Thoracic aorta (tissue), 2 donors: Measurements from ENCODE around the gene WFDC1. TPM values are rescaled to one million over a fixed set of nuclear protein-coding genes. Genes with fewer than 3 reads are reported as not detected.

Experiments used
- ATAC-seq: fragments of 150-250 bp; one replicate; pipeline ENCODE4 v1.8.0; 2017; ENCODE audit warnings: low read depth; ENCODE audit not compliant: insufficient number of reproducible peaks, low FRiP score
- DNase-seq: peaks from one replicate; pipeline ENCODE4 v3.0.0-alpha.2; 2020; ENCODE audit warnings: low spot score
- H3K27ac ChIP-seq, 2 donors: fragments of 200-600 bp; sonication (generic); 1 replicate in 1 of 2; 2 replicates in 1 of 2; pipeline ENCODE4 v1.5.1; 2016; ENCODE audit warnings: mild to moderate bottlenecking in 2 of 2, moderate library complexity in 2 of 2
- H3K27me3 ChIP-seq: fragments of 200-600 bp; sonication (generic); replicated peaks from 2 replicates; pipeline ENCODE4 v1.6.0; 2016; ENCODE audit warnings: mild to moderate bottlenecking; ENCODE audit not compliant: insufficient read depth
- H3K36me3 ChIP-seq: fragments of 200-600 bp; sonication (generic); one replicate; pipeline ENCODE4 v1.5.1; 2016
- H3K4me1 ChIP-seq, 2 donors: fragments of 200-600 bp; sonication (generic); 1 replicate in 1 of 2; 2 replicates in 1 of 2; pipeline versions ENCODE4 v1.5.1 to v1.6.0; 2016; ENCODE audit warnings: low read depth in 2 of 2, mild to moderate bottlenecking in 1 of 2; ENCODE audit not compliant: control insufficient read depth in 1 of 2
- H3K4me3 ChIP-seq: fragments of 200-600 bp; sonication (generic); 2 replicates; pipeline ENCODE4 v1.5.1; 2016; ENCODE audit warnings: mild to moderate bottlenecking
- H3K9me3 ChIP-seq: fragments of 200-600 bp; sonication (generic); 2 replicates; pipeline ENCODE4 v1.5.1; 2016
- total RNA-seq, 2 donors: library from RNA; depleted of rRNA; stranded (reverse); fragments of >200 nt; gene quantifications; one replicate each; pipeline versions ENCODE4 v1.1.0 to v1.2.3, GENCODE V29; 2016
- TF ChIP-seq, protein P1 (sequence below): fragments of 200-600 bp; sonication (generic); IDR thresholded peaks from one replicate; pipeline ENCODE4 v1.5.1; 2019; ENCODE audit warnings: antibody characterized with exemption

WFDC1 gene
- total RNA-seq, 2 donors from 2014 or later = 4.6 to 203 TPM

DNA sequence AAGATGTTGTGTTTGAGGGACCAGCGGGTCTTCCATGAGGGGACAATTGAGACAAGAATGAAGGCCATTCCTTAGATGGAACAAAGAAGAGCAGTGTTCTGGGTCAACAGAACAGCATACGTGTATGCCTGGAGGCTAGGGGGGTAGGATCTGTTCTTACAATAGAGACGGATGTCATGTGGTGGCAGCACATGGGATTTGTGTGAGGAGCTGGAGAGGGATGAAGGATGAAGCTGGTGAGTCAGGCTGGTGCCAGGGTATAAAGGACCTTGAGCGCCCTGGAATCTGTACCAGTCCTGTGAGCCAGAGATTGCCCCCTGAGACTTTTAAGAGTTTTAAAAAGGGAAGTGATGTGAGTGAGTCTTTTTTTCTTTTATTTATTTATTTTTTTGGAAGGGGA lies 22.8 kb upstream of the WFDC1 start:
- Histone ChIP-seq H3K36me3 (no peaks in the 10 kb centered on the region), H3K9me3 (no peaks in the 10 kb centered on the region), H3K27me3 (no peaks in the 10 kb centered on the region), H3K4me1 (no peaks in the 10 kb centered on the region), H3K27ac (no peak overlapping the region), H3K4me3 (no peak overlapping the region)
- DNase-seq = no peak
- ATAC-seq = no peak
- TF ChIP-seq, protein P1, sequence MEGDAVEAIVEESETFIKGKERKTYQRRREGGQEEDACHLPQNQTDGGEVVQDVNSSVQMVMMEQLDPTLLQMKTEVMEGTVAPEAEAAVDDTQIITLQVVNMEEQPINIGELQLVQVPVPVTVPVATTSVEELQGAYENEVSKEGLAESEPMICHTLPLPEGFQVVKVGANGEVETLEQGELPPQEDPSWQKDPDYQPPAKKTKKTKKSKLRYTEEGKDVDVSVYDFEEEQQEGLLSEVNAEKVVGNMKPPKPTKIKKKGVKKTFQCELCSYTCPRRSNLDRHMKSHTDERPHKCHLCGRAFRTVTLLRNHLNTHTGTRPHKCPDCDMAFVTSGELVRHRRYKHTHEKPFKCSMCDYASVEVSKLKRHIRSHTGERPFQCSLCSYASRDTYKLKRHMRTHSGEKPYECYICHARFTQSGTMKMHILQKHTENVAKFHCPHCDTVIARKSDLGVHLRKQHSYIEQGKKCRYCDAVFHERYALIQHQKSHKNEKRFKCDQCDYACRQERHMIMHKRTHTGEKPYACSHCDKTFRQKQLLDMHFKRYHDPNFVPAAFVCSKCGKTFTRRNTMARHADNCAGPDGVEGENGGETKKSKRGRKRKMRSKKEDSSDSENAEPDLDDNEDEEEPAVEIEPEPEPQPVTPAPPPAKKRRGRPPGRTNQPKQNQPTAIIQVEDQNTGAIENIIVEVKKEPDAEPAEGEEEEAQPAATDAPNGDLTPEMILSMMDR = no peak

DNA sequence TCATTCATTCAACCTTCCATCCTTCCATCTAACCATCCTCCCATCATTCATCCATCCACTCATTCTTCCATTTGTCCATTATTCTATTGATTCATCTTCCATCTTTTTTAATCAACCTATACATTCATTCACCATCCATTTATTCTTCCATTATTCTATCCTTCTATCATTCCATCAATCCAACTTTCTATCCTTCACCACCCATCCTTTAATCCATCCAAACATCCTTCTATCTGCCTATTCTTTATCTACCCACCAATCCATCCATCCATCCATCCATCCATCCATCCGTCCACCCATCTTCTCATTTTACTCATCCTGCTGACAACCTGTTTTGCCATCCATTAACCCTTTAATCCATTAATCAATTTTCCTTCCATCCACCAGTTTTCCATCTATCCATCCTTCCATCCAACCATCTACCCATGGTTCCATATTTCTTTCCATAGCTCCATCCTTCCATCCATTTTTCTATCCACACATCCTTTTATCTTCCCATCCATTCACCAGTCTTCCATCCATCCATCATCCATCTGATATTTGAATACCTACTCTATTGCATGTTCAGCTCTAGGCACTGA lies 21.8 kb upstream of the WFDC1 start:
- no peak for DNase-seq
- H3K4me1 ChIP-seq = no peaks in the 10 kb centered on the region
- H3K27me3 ChIP-seq = no peaks in the 10 kb centered on the region
- ATAC-seq = no peak
- H3K9me3 ChIP-seq = no peaks in the 10 kb centered on the region
- no peak overlapping the region for H3K27ac ChIP-seq
- TF ChIP-seq, protein P1 = no peak
- H3K36me3 ChIP-seq = no peaks in the 10 kb centered on the region
- H3K4me3 ChIP-seq = no peak overlapping the region

DNA sequence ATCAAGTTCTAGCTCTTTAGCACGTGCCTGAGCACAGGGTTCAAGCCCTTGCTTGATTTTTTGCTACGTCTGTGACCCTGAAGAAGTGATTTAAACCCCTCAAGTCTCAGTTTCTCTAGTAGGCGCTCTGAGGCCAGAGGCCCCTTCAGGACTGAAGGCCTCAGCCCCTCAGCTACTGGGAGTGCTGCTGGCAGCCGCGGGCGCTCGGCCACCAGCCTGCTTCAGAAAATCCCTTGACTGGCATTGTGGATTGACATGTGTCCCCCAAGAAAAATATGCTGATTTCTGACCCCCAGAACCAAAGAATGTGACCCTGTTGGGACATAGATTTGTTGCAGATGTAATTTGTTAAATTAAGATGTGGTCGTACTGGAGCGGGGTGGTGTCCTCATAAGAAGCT lies 20.2 kb upstream of the WFDC1 start:
- H3K27me3 ChIP-seq = no peaks in the 10 kb centered on the region
- H3K27ac ChIP-seq = no peak overlapping the region
- TF ChIP-seq, protein P1 = no peak
- H3K9me3 ChIP-seq = no peaks in the 10 kb centered on the region
- H3K4me1 ChIP-seq = no peaks in the 10 kb centered on the region
- ATAC-seq = no peak
- H3K4me3 ChIP-seq = no peak overlapping the region
- no peaks in the 10 kb centered on the region for H3K36me3 ChIP-seq
- DNase-seq = no peak

DNA sequence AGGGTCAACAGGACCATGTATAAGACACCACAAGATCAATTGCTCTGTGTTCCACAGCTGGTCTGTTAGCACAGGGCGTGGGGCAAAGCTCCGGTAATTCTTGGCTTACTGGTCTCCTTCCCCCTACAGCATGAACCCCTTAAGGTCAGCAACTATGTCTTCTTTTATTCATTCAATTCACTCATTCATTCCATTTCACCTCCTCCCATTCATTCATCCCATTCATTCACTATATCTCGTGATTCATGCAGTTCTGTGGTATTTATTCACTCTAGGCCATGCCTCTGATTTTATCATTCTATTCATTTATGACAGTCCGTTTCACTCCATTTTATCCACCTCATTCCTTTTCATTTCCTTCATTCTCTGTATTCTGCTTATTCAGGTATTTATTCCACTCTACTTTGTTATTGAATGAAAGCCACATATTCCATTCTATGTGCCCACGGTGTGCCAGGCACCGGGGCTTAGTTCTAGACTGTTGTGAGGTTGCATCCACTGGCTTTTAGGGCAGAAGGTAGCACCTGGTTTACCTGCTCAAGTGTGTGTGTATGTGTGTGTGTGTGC lies 19.0 kb upstream of the WFDC1 start:
- no peak overlapping the region for H3K27ac ChIP-seq
- no peaks in the 10 kb centered on the region for H3K4me1 ChIP-seq
- TF ChIP-seq, protein P1 = no peak
- no peak for ATAC-seq
- no peaks in the 10 kb centered on the region for H3K27me3 ChIP-seq
- DNase-seq = no peak
- H3K4me3 ChIP-seq = no peak overlapping the region
- no peaks in the 10 kb centered on the region for H3K36me3 ChIP-seq
- H3K9me3 ChIP-seq = no peaks in the 10 kb centered on the region

DNA sequence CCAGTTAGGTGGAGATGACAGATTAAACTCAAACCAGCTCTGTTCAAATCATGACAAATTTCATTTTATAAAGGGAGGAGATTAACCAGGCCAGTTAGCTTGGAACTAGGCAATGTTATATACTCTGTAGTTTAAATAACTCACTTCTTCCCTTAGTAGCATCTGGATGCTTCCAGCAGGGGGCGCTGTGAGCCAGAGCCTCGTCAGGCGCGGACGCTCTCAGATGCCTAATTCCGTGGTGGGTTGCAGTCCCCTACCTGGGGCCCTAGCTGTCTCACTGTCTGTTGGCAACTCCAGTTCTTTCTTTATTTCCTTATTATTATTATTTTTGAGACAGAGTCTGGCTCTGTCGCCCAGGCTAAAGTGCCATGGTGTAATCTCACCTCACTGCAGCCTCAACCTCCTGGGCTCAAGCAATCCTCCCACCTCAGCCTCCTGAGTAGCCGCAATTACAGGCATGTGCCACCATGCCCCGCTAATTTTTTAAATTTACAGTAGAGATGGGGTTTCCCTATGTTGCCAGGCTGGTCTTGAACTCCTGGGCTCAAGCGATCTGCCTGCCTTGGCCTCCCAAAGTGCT lies 17.3 kb upstream of the WFDC1 start:
- ATAC-seq = no peak
- DNase-seq = no peak
- Histone ChIP-seq H3K36me3 (no peaks in the 10 kb centered on the region), H3K4me3 (no peak overlapping the region), H3K4me1 (no peaks in the 10 kb centered on the region), H3K27me3 (no peaks in the 10 kb centered on the region), H3K9me3 (no peaks in the 10 kb centered on the region), H3K27ac (no peak overlapping the region)
- TF ChIP-seq, protein P1 = peak; percentile 69
